Prostate gland (tissue), 2 donors: ENCODE measurements around the gene DPEP3. TPM values are rescaled to one million over a fixed set of nuclear protein-coding genes. Genes with fewer than 3 reads are reported as not detected.

Experiments
- DNase-seq: peaks from one replicate; pipeline ENCODE4 v3.0.0-alpha.2; 2019; ENCODE audit warnings: low spot score
- H3K27ac ChIP-seq, 2 donors: fragments of 200-600 bp; sonication (generic); 2 replicates each; pipeline ENCODE4 v1.5.1; 2017 to 2019
- H3K27me3 ChIP-seq: fragments of 200-600 bp; sonication (generic); replicated peaks from 2 replicates; pipeline ENCODE4 v1.5.1; 2019; ENCODE audit not compliant: insufficient read depth
- H3K36me3 ChIP-seq, 2 donors: fragments of 200-600 bp; sonication (generic); 1 replicate in 1 of 2; 2 replicates in 1 of 2; pipeline versions ENCODE4 v1.5.1 to v1.8.1; 2017 to 2019
- H3K4me1 ChIP-seq: fragments of 200-600 bp; sonication (generic); replicated peaks from 2 replicates; pipeline ENCODE4 v1.5.1; 2019
- H3K4me3 ChIP-seq, 2 donors: fragments of 200-600 bp; sonication (generic); 2 replicates each; pipeline ENCODE4 v1.5.1; 2017 to 2019
- H3K9me3 ChIP-seq: fragments of 200-600 bp; sonication (generic); 2 replicates; pipeline ENCODE4 v1.5.1; 2017
- CTCF ChIP-seq, 4 experiments: fragments of 200-600 bp in 2 of 4; fragments of 450-650 bp in 2 of 4; sonication (generic) in 2 of 4; IDR thresholded peaks; 1 replicate in 3 of 4; 2 replicates in 1 of 4; pipeline ENCODE4 v1.5.1; 2016 to 2019; ENCODE audit warnings: antibody characterized with exemption in 4 of 4, mild to moderate bottlenecking in 2 of 4, moderate library complexity in 2 of 4
- POLR2A ChIP-seq: fragments of 450-650 bp; IDR thresholded peaks from one replicate; pipeline ENCODE4 v1.6.1; 2016; ENCODE audit warnings: antibody characterized with exemption, mild to moderate bottlenecking
- POLR2AphosphoS5 ChIP-seq: sonication (generic); formaldehyde crosslinking; IDR thresholded peaks from one replicate; pipeline ENCODE4 v1.6.1; 2017; ENCODE audit warnings: antibody characterized with exemption
- WGBS: methylation state at CpG from one replicate; pipeline ENCODE4 v1.1.5; 2018; 5-methylcytosine and 5-hydroxymethylcytosine counted together
- intact Hi-C: fragments of 100-400 bp; cut with DNase I; formaldehyde crosslinking; loops from one replicate; pipeline ENCODE4 v1.14.2; 2022
- total RNA-seq, 2 donors: library from RNA; depleted of rRNA; stranded (reverse); fragments of >200 nt; gene quantifications; one replicate each; pipeline ENCODE4 v1.1.0, GENCODE V29; 2016

DPEP3 gene
- total RNA-seq, 2 donors from 2014 or later: 49.9 TPM; not detected in 1

GRCh38 chr16:67930678-67931211 is 49.6 kb downstream of the DPEP3 start:
- TF ChIP-seq CTCF (IDR thresholded peaks at IDR 0.05) (no peak), POLR2AphosphoS5 (no peak), POLR2A (no peak)
- no peak for DNase-seq
- H3K4me3 ChIP-seq: no peak overlapping the region
- H3K9me3 ChIP-seq: no peaks in the 10 kb centered on the region
- no peaks in the 10 kb centered on the region for H3K27me3 ChIP-seq
- no peak overlapping the region for H3K27ac ChIP-seq
- intact Hi-C loops: loop anchor here (10.0 kb wide), 1 partner anchor 396 kb away; no protein-coding TSS in a partner anchor
- WGBS: 88% methylated on average over 17 of the region's 17 CpGs
- H3K4me1 ChIP-seq: peaks cover 17% of the 10 kb centered on the region
- H3K36me3 ChIP-seq: no peaks in the 10 kb centered on the region

- peaks cover 16% of the 10 kb centered on the region for H3K4me1 ChIP-seq
- no peak overlapping the region for H3K4me3 ChIP-seq
- DNase-seq: no peak
- TF ChIP-seq POLR2AphosphoS5 (no peak), POLR2A (no peak), CTCF (IDR thresholded peaks at IDR 0.05) (no peak)
- intact Hi-C loops: loop anchor here (10.0 kb wide), 1 partner anchor 395 kb away; no protein-coding TSS in a partner anchor
- H3K9me3 ChIP-seq: no peaks in the 10 kb centered on the region
- H3K36me3 ChIP-seq: no peaks in the 10 kb centered on the region
- no peak overlapping the region for H3K27ac ChIP-seq
- no peaks in the 10 kb centered on the region for H3K27me3 ChIP-seq
- WGBS: 87% methylated on average over 14 of the region's 14 CpGs
Observed at GRCh38 chr16:67930191-67930590, 50.1 kb downstream of the DPEP3 start.

GRCh38 chr16:67928561-67929364 is 51.5 kb downstream of the DPEP3 start:
- Histone ChIP-seq H3K4me3 (no peak overlapping the region), H3K27me3 (no peaks in the 10 kb centered on the region), H3K4me1 (peaks cover 12% of the 10 kb centered on the region), H3K27ac (no peak overlapping the region), H3K36me3 (no peaks in the 10 kb centered on the region), H3K9me3 (no peaks in the 10 kb centered on the region)
- WGBS: 46% methylated on average over 15 of the region's 16 CpGs
- DNase-seq: peak; percentile 62
- TF ChIP-seq CTCF (IDR thresholded peaks at IDR 0.05) (peak; percentile 60 to 94 (median 83)), POLR2AphosphoS5 (peak; percentile 40), POLR2A (no peak)
- intact Hi-C loops: loop anchor here (1.0 to 5.0 kb wide), 2 partner anchors 45 to 256 kb away; no protein-coding TSS in a partner anchor

- intact Hi-C loops: loop anchor here (1.0 to 5.0 kb wide), 2 partner anchors 45 to 256 kb away; no protein-coding TSS in a partner anchor
- Histone ChIP-seq H3K4me3 (no peak overlapping the region), H3K27me3 (no peaks in the 10 kb centered on the region), H3K4me1 (peaks cover 12% of the 10 kb centered on the region), H3K36me3 (no peaks in the 10 kb centered on the region), H3K9me3 (no peaks in the 10 kb centered on the region), H3K27ac (no peak overlapping the region)
- WGBS: 75% methylated on average over 7 of the region's 7 CpGs
- TF ChIP-seq CTCF (IDR thresholded peaks at IDR 0.05) (no peak), POLR2A (no peak), POLR2AphosphoS5 (no peak)
- DNase-seq: no peak
Observed at GRCh38 chr16:67928147-67928546, 52.2 kb downstream of the DPEP3 start.
